ENCODE results near the gene EPHA4.

- TF ChIP-seq EZH2 (IDR thresholded peaks at IDR 0.05; ENCODE audit: low read length, missing control alignments) (no peak), CTCF (conservative IDR thresholded peaks at IDR 0.05 in 1 of 2, IDR thresholded peaks at IDR 0.05 in 1 of 2; ENCODE audit: low read depth in 1 of 2, low read length in 2 of 2) (no peak)
Observed at GRCh38 chr2:221493391-221493790, 78.7 kb downstream of the EPHA4 start.

Measured in fibroblast of lung (primary cell).